Measurements from ENCODE around the gene ARPC1B. TPM values are rescaled to one million over a fixed set of nuclear protein-coding genes. Genes with fewer than 3 reads are reported as not detected.
A peak's percentile ranks its signal among the peaks of the same experiment; 100 is the strongest.

Gene ARPC1B
- total and polyA plus RNA-seq, 2 of the 8 experiments (the other 6 are each of a cell fraction or from before 2014, with no cell fraction given): 64.5 to 115 TPM

- TF ChIP-seq ATF2 (IDR thresholded peaks at IDR 0.05; ENCODE audit: low read length): peak; percentile 99
- no peak for TF ChIP-seq SUZ12 (IDR thresholded peaks at IDR 0.05; ENCODE audit: low read length)
- no peak; the same call in 1 of the 2 replicates for TF ChIP-seq E2F6 (IDR thresholded peaks at IDR 0.05)
- peak; percentile 13; the same call in 1 of the 2 replicates for TF ChIP-seq KDM5A (IDR thresholded peaks at IDR 0.05; ENCODE audit: low read length)
- peak; percentile 100 for TF ChIP-seq SP4 (IDR thresholded peaks at IDR 0.05; ENCODE audit: low read length)
- no peak for TF ChIP-seq MAFK (IDR thresholded peaks at IDR 0.05; ENCODE audit: low read depth, low read length)
- TF ChIP-seq TEAD4 (IDR thresholded peaks at IDR 0.05; ENCODE audit: low read depth, low read length): peak; percentile 18; the same call in 1 of the 2 replicates
- TF ChIP-seq RXRA (IDR thresholded peaks at IDR 0.05; ENCODE audit: insufficient read depth, low read depth, low read length): 0 out of 2 replicates have a peak, but pooled peaks have one; percentile 36
- peak; percentile 51 for TF ChIP-seq ASH2L (IDR thresholded peaks at IDR 0.05; ENCODE audit: low read length)
- TF ChIP-seq MAX (IDR thresholded peaks at IDR 0.05): peak; percentile 76
- peak; percentile 94 for TF ChIP-seq TAF1 (IDR thresholded peaks at IDR 0.05; ENCODE audit: low read depth, low read length)
- peak in 1 of 2 experiments; percentile 69; a peak in 2 of 4 replicates for TF ChIP-seq HDAC2 (IDR thresholded peaks at IDR 0.05; ENCODE audit: borderline replicate concordance in 1 of 2, low read depth in 2 of 2, low read length in 2 of 2)
- TF ChIP-seq RBBP5 (IDR thresholded peaks at IDR 0.05; ENCODE audit: borderline replicate concordance, low read depth, low read length): peak; percentile 46; the same call in 1 of the 2 replicates
- peak; percentile 88 for TF ChIP-seq PHF8 (conservative IDR thresholded peaks at IDR 0.05; ENCODE audit: low read depth, low read length)
- TF ChIP-seq SP2 (IDR thresholded peaks at IDR 0.05; ENCODE audit: low read length): no peak
- peak; percentile 65 to 93; a peak in 2 of 4 replicates for TF ChIP-seq SIN3A (conservative IDR thresholded peaks at IDR 0.05 in 1 of 2, IDR thresholded peaks at IDR 0.05 in 1 of 2; ENCODE audit: low read depth in 1 of 2, low read length in 2 of 2)
- TF ChIP-seq RAD21 (IDR thresholded peaks at IDR 0.05 in 1 of 2, conservative IDR thresholded peaks at IDR 0.05 in 1 of 2; ENCODE audit: low read depth in 2 of 2, low read length in 2 of 2): no peak
- TF ChIP-seq POLR2A (IDR thresholded peaks at IDR 0.05; ENCODE audit: control extremely low read depth in 1 of 2, low read depth in 2 of 2, low read length in 2 of 2): peak; percentile 61 to 78
- peak; percentile 86 for TF ChIP-seq GABPA (IDR thresholded peaks at IDR 0.05; ENCODE audit: borderline replicate concordance, insufficient read depth, low read length)
Observed at GRCh38 chr7:99408379-99409191, 34.1 kb downstream of the ARPC1B start, which contains the start of the genes BUD31 and PDAP1 (continued).

Data from H1 (cell line).